Activated T-cell treated with anti-CD3 and anti-CD28 coated beads, Interleukin-2, amount 50 U/mL, for 24 hours (primary cell): ENCODE measurements around the gene PCDHB5.
"Not testable (repeated sequence)": the region's sequence is repeated elsewhere in the genome, so short reads cannot be mapped to it uniquely, and the experiment has no call there.

Source experiments
- DNase-seq: peaks from one replicate; pipeline ENCODE4 v3.0.0-alpha.2; 2020
- H3K27ac Mint-ChIP-seq: 2 replicates; pipeline ENCODE4 v1.8.0; 2020; ENCODE audit warnings: mild to moderate bottlenecking, mixed read lengths
- H3K27me3 Mint-ChIP-seq: 2 replicates; pipeline ENCODE4 v1.8.0; 2020; ENCODE audit warnings: mixed read lengths
- H3K36me3 Mint-ChIP-seq: 2 replicates; pipeline ENCODE4 v1.8.0; 2020; ENCODE audit warnings: low read depth, mixed read lengths
- H3K4me1 Mint-ChIP-seq: 2 replicates; pipeline ENCODE4 v1.8.0; 2020; ENCODE audit warnings: low read depth, mixed read lengths
- H3K4me3 Mint-ChIP-seq: 2 replicates; pipeline ENCODE4 v1.8.0; 2020; ENCODE audit warnings: mild to moderate bottlenecking, moderate library complexity, mixed read lengths
- H3K9me3 Mint-ChIP-seq: 2 replicates; pipeline ENCODE4 v1.8.0; 2020; ENCODE audit warnings: mixed read lengths

PCDHB5 gene

GRCh38 chr5:141135030-141135717 is at the start of gene PCDHB5:
Gene PCDHB5, plus strand, starts transcription at chr5:141135206. Its CDS starts 229 bp downstream, at chr5:141135435.
- H3K27me3 Mint-ChIP-seq = peaks cover 41% of the 10 kb centered on the region
- peaks cover 3% of the 10 kb centered on the region for H3K36me3 Mint-ChIP-seq
- H3K27ac Mint-ChIP-seq = no peak within 1 kb of the TSS
- peaks cover 45% of the 10 kb centered on the region for H3K9me3 Mint-ChIP-seq
- no peak for DNase-seq
- peaks cover 5% of the 10 kb centered on the region for H3K4me1 Mint-ChIP-seq
- peak within 1 kb of the TSS; percentile 11 for H3K4me3 Mint-ChIP-seq

GRCh38 chr5:141094481-141095262 is 40.3 kb upstream of the PCDHB5 start, which contains the start of gene PCDHB2:
Gene PCDHB2, plus strand, starts transcription at chr5:141094615. Its CDS starts 176 bp downstream, at chr5:141094791.
- no peak within 1 kb of the TSS for H3K27ac Mint-ChIP-seq
- peaks cover 7% of the 10 kb centered on the region for H3K36me3 Mint-ChIP-seq
- no peaks in the 10 kb centered on the region for H3K4me1 Mint-ChIP-seq
- no peak within 1 kb of the TSS for H3K4me3 Mint-ChIP-seq
- no peak for DNase-seq
- H3K9me3 Mint-ChIP-seq = peaks cover 28% of the 10 kb centered on the region
- H3K27me3 Mint-ChIP-seq = peaks cover 50% of the 10 kb centered on the region

GRCh38 chr5:141095263-141095641 is 39.8 kb upstream of the PCDHB5 start:
- Mint-ChIP-seq H3K4me3 (no peak overlapping the region), H3K4me1 (no peaks in the 10 kb centered on the region), H3K27me3 (peaks cover 55% of the 10 kb centered on the region), H3K27ac (no peak overlapping the region), H3K9me3 (peaks cover 33% of the 10 kb centered on the region), H3K36me3 (peaks cover 7% of the 10 kb centered on the region)
- no peak for DNase-seq

- H3K9me3 Mint-ChIP-seq = peaks cover 41% of the 10 kb centered on the region
- not testable (repeated sequence) for DNase-seq, H3K27ac Mint-ChIP-seq, H3K36me3 Mint-ChIP-seq, H3K4me3 Mint-ChIP-seq, H3K4me1 Mint-ChIP-seq
- peaks cover 60% of the 10 kb centered on the region for H3K27me3 Mint-ChIP-seq
These were observed 38.8 kb upstream of the PCDHB5 start for GRCh38 chr5:141096181-141096580.

- peaks cover 45% of the 10 kb centered on the region for H3K9me3 Mint-ChIP-seq
- H3K36me3 Mint-ChIP-seq = peaks cover 10% of the 10 kb centered on the region
- not testable (repeated sequence) for H3K4me1 Mint-ChIP-seq, DNase-seq, H3K27ac Mint-ChIP-seq, H3K4me3 Mint-ChIP-seq
- H3K27me3 Mint-ChIP-seq = peaks cover 64% of the 10 kb centered on the region
These were observed 38.4 kb upstream of the PCDHB5 start for GRCh38 chr5:141096586-141096985.

DNA sequence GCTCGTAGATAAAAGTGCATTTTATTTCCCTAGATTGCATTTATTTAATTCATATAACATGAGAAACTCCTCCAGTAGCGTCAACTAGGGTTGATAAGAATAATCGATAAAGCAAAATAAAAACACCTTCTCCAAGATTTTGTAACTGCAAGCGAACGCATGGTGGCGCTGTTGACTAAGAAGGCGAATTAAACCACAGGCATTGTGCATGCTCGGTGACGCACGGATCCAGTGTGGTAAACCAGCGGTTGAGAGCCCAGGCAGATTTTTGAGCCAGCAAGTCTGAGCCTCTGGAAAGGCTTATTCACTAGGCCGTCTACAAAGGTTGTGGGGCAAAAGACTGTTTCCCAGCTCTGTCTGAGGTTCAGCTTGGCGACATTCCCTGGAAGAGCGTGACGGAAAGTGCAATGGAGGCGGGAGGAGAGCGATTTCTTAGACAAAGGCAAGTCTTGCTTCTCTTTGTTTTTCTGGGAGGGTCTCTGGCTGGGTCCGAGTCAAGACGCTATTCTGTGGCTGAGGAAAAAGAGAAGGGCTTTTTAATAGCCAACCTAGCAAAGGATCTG is 34.7 kb upstream of the PCDHB5 start, which contains the start of gene PCDHB3:
TSS of gene PCDHB3 (plus strand) at position 231 of the 563 bp plus-strand sequence. CDS start at position 408, 177 bp downstream.
- no peak for DNase-seq
- H3K27ac Mint-ChIP-seq = no peak within 1 kb of the TSS
- no peaks in the 10 kb centered on the region for H3K4me1 Mint-ChIP-seq
- peaks cover 11% of the 10 kb centered on the region for H3K36me3 Mint-ChIP-seq
- peaks cover 56% of the 10 kb centered on the region for H3K27me3 Mint-ChIP-seq
- H3K4me3 Mint-ChIP-seq = no peak within 1 kb of the TSS
- H3K9me3 Mint-ChIP-seq = peaks cover 35% of the 10 kb centered on the region

- Mint-ChIP-seq H3K27me3 (peaks cover 49% of the 10 kb centered on the region), H3K4me3 (no peak overlapping the region), H3K9me3 (peaks cover 30% of the 10 kb centered on the region), H3K4me1 (no peaks in the 10 kb centered on the region), H3K36me3 (peaks cover 6% of the 10 kb centered on the region), H3K27ac (no peak overlapping the region)
- no peak for DNase-seq
These were observed 33.9 kb upstream of the PCDHB5 start for GRCh38 chr5:141101059-141101458.

DNA sequence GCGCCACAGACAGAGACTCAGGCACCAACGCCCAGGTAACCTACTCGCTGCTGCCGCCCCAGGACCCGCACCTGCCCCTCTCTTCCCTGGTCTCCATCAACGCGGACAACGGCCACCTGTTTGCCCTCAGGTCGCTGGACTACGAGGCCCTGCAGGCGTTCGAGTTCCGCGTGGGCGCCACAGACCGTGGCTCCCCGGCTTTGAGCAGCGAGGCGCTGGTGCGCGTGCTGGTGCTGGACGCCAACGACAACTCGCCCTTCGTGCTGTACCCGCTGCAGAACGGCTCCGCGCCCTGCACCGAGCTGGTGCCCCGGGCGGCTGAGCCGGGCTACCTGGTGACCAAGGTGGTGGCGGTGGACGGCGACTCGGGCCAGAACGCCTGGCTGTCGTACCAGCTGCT is 32.9 kb upstream of the PCDHB5 start:
- not testable (repeated sequence) for H3K4me1 Mint-ChIP-seq, H3K27ac Mint-ChIP-seq, H3K36me3 Mint-ChIP-seq, DNase-seq, H3K4me3 Mint-ChIP-seq
- Mint-ChIP-seq H3K27me3 (peaks cover 45% of the 10 kb centered on the region), H3K9me3 (peaks cover 30% of the 10 kb centered on the region)

DNA sequence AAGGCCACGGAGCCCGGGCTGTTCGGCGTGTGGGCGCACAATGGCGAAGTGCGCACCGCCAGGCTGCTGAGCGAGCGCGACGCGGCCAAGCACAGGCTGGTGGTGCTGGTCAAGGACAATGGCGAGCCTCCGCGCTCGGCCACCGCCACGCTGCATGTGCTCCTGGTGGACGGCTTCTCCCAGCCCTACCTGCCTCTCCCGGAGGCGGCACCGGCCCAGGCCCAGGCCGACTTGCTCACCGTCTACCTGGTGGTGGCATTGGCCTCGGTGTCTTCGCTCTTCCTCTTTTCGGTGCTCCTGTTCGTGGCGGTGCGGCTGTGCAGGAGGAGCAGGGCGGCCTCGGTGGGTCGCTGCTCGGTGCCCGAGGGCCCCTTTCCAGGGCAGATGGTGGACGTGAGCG is 32.5 kb upstream of the PCDHB5 start:
- H3K9me3 Mint-ChIP-seq = peaks cover 31% of the 10 kb centered on the region
- not testable (repeated sequence) for H3K4me3 Mint-ChIP-seq, H3K27ac Mint-ChIP-seq, DNase-seq, H3K36me3 Mint-ChIP-seq, H3K4me1 Mint-ChIP-seq
- H3K27me3 Mint-ChIP-seq = peaks cover 44% of the 10 kb centered on the region

- Mint-ChIP-seq H3K4me3 (no peak overlapping the region), H3K4me1 (no peaks in the 10 kb centered on the region), H3K9me3 (peaks cover 24% of the 10 kb centered on the region), H3K27me3 (peaks cover 31% of the 10 kb centered on the region), H3K27ac (no peak overlapping the region), H3K36me3 (peaks cover 6% of the 10 kb centered on the region)
- no peak for DNase-seq
These were observed 29.7 kb upstream of the PCDHB5 start for GRCh38 chr5:141105350-141105749.

- H3K4me3 Mint-ChIP-seq = no peak overlapping the region
- DNase-seq = no peak
- H3K9me3 Mint-ChIP-seq = peaks cover 30% of the 10 kb centered on the region
- peaks cover 29% of the 10 kb centered on the region for H3K27me3 Mint-ChIP-seq
- no peak overlapping the region for H3K27ac Mint-ChIP-seq
- no peaks in the 10 kb centered on the region for H3K4me1 Mint-ChIP-seq
- H3K36me3 Mint-ChIP-seq = peaks cover 2% of the 10 kb centered on the region
These were observed 15.8 kb upstream of the PCDHB5 start for GRCh38 chr5:141119250-141119649.

GRCh38 chr5:141121563-141121962 is 13.4 kb upstream of the PCDHB5 start, which contains the start of gene PCDHB4:
Gene PCDHB4, plus strand, starts transcription at chr5:141121818. Its CDS starts 181 bp downstream, at chr5:141121999.
- no peaks in the 10 kb centered on the region for H3K4me1 Mint-ChIP-seq
- H3K27me3 Mint-ChIP-seq = peaks cover 34% of the 10 kb centered on the region
- peaks cover 2% of the 10 kb centered on the region for H3K36me3 Mint-ChIP-seq
- H3K9me3 Mint-ChIP-seq = peaks cover 12% of the 10 kb centered on the region
- DNase-seq = no peak
- no peak within 1 kb of the TSS for H3K27ac Mint-ChIP-seq
- H3K4me3 Mint-ChIP-seq = no peak within 1 kb of the TSS

DNA sequence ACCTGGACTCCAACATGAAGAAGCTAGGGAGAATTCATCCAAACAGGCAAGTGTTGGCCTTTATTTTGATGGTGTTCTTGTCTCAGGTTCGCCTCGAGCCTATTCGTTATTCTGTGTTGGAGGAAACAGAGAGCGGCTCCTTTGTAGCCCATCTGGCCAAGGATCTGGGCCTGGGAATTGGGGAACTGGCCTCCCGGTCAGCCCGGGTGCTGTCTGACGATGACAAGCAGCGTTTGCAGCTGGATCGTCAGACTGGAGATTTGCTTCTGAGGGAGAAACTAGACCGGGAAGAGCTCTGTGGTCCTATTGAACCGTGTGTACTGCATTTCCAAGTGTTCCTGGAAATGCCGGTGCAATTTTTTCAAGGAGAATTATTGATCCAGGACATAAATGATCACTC is 13.0 kb upstream of the PCDHB5 start:
- Mint-ChIP-seq H3K36me3 (peaks cover 2% of the 10 kb centered on the region), H3K9me3 (peaks cover 9% of the 10 kb centered on the region), H3K27me3 (peaks cover 34% of the 10 kb centered on the region), H3K27ac (no peak overlapping the region), H3K4me1 (no peaks in the 10 kb centered on the region), H3K4me3 (no peak overlapping the region)
- DNase-seq = no peak

GRCh38 chr5:141123396-141124135 is 11.4 kb upstream of the PCDHB5 start:
- H3K27me3 Mint-ChIP-seq = peaks cover 34% of the 10 kb centered on the region
- not testable (repeated sequence) for H3K27ac Mint-ChIP-seq, H3K4me3 Mint-ChIP-seq, DNase-seq, H3K9me3 Mint-ChIP-seq, H3K36me3 Mint-ChIP-seq, H3K4me1 Mint-ChIP-seq
